ENCODE data around the gene APOBEC3B.
"Not testable (repeated sequence)": the region's sequence is repeated elsewhere in the genome, so short reads cannot be mapped to it uniquely, and the experiment has no call there.

Gene APOBEC3B

DNA sequence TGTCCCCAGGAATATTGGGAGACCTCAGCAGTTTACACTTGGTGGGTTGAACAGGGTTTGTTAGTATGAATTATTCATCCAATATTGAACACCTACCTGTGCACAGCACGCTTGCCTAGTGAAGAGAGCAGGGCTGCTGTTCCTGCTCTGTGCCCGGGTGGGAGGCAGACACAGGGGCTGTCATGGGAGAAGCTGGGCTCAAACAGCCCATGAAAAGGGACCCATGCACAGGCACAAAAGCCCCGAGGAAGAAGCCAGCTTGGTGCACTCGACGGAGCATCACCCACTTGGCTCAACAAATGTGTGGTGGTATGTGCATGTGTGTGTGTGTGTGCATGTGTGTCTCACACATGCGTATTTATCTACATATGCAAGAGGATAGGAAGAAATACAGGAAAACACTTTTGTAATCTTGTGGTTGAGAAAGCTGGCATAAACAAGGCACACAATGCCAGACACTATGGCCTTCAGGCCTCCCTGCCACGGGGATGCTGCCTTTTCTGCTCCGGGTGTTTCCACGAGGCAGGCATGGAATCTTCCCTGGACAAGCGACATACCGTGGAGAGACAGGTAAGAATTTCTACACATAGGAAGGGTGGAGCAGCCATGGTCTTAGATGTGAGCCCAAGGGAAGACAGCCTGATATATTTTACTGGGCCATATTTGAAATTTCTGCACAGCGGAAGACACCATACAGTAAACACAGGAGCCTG is 29.7 kb upstream of the APOBEC3B start:
- no peak for DNase-seq

DNA sequence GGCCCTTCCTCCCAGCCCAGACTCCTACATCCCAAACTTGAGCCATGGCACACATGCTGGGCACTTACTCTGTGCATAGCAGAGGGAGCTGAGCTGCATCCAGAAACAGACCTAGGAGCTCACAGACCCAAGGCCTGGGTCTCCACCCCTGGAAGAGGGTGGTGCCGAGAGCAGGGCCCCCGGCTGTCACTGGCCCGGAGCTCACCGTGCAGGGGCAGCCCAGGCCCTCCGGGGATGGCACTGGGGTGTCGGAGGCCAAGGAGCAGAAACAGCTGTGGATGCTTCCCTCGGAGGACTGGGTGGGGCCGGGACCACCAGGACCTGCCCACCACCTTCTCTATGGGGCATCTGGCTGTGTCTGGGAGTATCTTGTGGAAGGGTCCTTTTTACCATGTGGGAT is 29.1 kb upstream of the APOBEC3B start:
- no peak for DNase-seq

DNA sequence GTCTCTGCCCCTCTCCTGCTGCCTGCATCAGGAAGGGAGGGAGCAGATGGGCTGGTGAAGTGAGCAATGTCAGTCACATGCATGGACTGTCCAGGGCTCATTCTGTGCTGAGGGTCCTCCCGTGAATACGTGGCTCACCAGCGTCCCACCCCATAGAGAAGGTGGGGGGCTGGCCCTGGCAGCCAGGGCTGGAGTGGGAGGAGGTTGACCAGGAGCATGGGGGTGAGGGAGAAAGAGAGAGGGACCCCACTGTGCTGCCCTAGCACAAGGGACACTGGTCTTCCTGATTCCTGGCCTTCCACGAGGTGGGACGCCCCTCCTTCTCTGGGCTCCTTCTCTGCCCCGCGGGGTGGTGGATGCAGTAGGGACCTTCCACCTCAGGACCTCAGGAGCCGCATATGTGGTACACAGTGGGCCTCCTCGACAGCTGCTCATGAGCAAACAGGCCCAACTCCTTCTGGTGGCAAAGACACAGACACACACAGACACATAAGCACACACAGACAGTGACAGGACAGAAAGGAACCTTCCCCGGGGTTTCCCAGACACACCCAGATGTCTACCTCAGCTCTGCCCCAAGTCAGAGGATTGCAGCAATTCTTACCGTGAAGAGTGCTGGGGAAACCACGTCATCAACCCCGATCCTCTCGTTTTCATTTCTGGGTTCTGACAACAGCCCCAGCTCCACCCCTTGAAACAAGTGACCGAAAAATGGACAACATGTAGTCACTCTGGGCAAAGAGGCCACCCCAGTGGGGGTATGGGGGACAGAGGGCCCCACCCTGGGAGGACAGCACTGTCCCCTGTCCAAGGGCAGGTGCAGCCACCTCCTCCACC is 28.4 kb upstream of the APOBEC3B start:
- no peak for DNase-seq

DNA sequence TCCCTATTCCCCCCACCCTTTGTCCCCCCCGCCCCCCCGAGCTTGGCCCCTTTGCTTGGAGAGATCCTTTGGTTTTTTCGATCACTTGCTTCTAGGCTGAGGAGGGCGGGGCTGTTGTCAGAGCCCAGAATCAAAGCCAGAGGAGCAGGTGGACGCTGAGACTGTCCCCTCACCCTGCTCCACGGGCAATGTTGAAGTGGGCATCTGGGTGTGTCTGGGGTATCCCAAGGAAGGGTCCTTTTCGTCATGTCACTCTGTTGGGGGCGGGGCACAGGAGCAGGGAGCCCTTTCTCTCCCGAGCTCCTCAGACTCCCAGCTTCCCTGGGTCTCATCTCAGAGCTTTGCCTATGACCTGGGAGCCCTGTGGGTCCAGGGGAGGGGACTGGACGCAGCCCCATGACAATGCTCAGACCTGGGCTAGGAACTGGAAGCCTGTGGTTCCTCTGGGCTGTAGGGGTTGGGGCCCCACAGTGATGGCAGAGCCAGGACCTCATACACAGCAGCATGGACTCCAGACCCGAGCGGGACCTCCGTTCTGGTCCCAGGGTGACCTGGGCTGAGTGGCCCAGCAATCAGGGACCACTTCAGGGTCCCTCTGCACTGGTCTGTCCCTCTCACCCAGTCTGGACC is 27.6 kb upstream of the APOBEC3B start:
- DNase-seq, result no peak

DNA sequence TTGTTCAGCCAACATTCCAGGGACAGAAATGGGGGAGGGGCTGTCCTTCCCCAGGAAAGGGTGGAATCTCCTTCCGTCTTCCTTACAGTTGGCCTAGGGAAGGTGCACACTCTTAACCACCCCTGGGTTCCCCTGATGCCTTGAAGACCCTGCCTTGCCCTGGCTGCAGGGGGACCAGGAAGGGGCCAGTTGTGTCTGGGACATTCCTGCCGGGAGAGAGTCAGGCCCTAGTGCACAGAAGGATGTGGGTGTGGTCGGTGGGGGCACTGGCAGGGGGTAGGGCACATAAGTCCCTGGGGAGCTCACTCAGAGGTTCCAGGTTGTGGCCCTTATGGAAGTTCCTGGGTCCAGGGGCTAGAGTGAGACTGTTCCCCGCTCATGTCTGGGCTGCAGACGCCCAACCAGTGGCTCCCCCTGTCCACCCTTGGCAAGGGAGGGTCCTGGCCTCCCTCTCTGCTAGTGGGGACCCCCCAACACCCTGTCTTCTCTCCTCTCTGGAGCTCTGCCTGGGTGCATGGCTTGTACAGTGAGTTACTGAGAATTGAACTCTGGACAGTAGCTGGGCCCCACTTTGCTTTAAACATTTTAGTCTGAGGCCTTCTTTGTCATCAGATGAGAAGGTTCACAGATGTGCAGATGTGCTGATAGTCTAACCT is 26.8 kb upstream of the APOBEC3B start:
- no peak for DNase-seq

DNA sequence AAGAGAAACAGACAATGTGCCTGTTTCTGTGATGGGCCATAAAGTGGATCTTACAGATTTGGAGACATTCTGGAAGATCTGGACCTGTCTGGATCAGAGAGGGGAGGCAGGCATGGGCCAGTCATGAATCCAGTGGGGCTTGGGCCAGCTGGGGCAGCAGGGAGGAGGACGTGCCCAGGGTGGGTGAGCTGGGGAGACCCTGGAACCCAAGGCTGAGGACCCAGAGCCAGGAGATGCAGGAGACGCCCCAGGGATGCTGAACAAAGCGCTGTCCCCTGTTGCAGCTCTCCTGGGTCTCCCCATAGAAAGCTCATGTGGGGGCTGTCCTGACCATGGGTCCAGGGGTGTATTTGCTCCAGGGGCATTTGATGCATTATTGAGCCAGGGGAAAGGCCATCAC is 26.2 kb upstream of the APOBEC3B start:
- no peak for DNase-seq

DNA sequence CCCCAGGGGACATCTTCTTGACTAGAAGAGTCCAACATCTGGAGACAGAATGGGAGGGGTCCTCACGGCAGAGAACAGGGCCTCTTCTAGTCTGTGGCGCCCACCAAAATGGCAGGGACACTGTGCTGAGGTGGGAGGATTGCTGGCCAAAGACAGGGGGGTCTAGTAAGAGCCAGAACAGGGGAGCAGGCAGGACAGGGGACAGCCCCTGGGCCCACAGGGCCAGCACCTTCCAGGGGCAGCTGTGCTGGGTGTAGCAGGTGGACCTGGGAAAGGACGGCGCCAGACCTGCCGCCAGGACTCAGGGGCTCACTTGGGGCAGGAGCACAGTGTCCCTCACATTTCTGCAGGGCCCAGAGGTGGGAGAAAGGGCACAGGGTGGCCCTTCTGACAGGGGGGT is 25.6 kb upstream of the APOBEC3B start:
- no peak for DNase-seq

DNA sequence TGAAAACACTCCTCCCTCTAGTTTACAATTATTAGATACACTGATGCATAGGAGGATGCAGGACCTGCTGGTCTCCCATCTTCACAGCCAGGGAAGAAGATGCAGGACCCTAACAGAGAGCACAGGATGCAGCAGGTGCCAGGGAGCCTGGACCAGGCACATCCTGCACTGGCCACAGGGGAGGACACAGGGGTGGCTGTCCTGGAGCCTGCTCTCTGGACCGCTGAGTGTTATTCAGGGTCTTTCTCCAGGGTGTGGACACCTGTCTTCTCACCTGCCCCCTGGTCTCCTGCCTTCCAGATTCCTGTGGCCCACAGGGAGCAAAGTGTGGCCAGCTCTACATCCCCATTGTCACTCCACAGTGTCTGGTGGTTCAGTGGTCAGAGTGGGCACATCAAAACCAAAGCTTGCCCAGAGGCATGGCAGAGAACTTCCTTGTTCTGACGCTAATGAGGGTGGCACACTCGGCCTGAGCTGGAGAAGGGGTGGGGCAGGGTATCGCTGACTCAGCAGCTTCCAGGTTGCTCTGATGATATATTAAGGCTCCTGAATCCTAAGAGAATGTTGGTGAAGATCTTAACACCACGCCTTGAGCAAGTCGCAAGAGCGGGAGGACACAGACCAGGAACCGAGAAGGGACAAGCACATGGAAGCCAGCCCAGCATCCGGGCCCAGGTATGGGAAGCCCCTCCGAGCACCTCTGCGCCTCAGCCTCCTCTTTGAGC is 24.9 kb upstream of the APOBEC3B start, which contains the start of gene APOBEC3A:
APOBEC3A (plus strand) TSS at position 564 of the 725 bp plus-strand sequence; CDS start at position 647, 83 bp downstream.
- DNase-seq, result no peak

DNA sequence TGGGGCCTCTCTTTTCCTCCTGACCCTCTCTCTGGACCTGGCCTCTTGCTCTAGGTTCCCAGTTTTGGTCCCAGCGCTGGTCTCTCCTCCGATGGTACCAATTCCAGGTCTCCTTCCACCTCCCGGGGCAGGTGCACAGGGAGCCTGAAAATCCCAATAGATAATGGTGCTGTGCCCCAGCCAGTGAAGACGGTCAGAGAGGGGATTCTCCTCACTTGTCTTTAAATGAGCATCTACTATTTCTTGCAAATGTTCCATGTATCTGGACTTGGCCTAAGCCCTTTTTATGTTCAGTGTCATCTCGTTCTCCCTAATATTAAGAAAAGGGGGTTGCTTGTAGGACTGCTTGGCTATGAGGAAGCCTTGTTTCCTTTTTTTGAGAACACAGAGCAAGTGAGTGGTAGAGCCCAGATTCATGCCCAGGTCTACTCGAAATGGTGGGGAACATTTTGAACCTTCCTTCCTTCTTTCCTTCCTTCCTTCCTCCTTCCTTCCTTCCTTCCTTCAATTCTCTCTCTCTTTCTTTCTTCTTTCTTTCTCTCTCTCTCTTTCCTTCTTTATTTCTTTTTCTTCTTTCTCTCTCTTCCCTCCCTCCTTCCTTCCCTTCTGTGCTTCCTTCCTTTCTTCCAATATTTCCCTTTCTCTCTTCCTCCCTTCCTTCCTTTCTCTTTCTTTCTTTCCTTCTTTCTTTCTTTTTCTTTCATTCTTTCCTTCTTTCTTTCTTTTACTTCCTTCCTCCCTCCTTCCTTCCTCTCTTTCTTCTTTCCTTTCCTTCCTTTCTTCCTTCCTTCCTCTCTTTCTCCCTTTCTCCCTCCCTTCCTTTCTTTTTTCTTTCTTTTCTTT is 24.1 kb upstream of the APOBEC3B start:
- no peak for DNase-seq

DNA sequence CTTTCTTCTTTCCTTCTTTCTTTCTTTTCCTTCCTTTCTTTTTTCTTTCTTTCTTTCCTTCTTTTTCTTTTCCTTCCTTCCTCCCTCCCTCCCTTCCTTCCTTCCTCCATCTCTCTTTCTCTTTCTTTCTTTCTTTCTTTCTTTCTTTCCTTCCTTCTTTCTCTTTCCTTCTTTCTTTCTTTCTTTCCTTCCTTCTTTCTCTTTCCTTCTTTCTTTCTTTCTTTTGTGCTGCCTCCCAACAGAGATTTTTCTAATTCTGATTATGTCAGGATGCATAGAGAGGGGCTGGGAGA is 23.6 kb upstream of the APOBEC3B start:
- not testable (repeated sequence) for DNase-seq

DNA sequence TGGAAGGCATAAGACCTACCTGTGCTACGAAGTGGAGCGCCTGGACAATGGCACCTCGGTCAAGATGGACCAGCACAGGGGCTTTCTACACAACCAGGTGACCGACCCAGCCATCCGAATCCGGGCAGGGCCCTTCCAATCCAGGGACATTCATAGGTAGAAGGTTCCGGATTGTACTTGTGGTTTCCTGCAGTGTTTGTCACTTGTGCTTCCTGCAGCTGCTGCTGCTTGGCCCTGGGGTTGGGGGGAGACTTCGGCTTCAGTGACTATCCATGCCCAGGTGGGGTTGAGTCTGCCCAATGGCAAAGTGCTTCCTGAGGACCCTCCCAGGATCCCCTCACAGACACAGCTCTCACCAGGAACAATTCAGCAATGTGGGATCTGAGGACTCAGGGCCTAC is 22.6 kb upstream of the APOBEC3B start:
- DNase-seq, result no peak

DNA sequence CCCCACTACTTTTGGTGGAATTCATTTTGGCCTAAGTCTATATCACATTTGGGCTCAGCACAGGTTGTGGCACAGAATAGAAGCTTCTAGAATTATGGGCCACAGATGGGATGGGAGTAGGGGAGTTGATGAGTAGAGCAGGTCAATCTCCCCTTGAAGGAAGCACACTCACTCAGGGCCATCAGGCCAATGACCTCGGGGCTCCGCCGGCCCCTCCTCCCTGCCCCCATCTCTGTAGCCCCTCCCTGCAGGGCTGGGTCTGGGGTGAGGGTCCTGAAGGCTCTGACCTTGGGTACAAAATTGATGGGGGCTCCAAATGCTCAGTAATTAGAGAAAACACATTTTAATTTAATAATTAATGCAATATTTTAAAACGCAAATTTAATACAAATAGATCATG is 21.5 kb upstream of the APOBEC3B start:
- DNase-seq, result not testable (repeated sequence)

DNA sequence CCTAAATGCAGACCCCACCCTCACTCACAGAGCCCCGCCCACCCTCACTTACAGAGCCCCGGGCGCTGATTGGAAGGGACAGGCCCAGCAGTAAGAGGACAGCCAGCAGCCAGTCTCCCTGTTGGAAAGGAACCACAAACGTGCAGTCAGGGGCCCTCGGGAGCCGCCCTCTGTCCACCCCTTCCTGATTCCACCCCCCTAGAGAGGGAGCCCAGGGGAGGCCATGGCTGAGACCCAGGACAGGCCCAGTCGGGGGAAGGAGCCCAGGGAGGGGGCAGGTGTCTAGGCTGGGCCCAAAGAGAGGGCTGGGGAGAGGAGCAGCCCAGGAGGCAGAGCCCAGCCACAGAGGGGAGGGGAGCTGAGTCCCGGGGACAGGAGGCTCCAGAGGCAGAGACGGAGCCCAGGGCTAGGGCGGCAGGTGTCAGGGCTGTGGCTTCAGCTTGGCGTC is 18.8 kb upstream of the APOBEC3B start:
- DNase-seq, result not testable (repeated sequence)

DNA sequence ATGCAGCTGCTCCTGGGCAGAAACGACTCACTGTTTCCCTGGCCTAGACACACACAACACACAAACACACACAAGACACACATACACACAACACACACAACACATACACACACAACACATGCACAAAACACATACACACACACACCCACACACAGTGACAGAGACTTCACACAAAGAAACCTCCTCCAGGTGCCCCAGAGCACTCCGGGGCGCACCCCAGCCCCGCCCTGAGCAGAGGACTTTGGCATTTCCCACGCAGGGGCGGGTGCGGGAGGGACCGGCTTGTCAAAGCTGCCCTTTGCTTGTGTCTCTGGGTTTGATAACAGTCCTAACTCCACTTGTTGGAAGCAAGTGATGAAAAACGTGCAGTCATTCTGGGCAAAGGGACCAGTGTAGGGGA is 18.3 kb upstream of the APOBEC3B start:
- DNase-seq, result no peak

DNA sequence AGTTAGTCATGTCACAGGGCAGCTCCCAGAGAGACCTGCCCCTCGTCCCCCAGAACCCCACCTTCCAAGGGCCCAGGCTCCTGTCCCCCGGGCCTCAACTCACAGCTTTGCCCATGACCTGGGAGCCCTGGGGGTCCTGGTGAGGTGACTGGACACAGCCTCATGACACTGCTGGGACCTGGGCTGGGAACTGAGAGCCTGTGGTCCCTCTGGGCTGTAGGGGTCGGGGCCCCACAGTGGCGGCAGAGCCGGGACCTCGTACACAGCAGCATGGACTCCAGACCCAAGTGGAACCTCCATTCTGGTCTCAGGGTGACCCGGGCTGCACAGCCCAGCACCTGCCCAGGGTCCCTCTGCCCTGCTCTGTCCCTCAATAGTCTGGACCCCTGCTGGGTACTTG is 17.8 kb upstream of the APOBEC3B start:
- DNase-seq, result no peak

DNA sequence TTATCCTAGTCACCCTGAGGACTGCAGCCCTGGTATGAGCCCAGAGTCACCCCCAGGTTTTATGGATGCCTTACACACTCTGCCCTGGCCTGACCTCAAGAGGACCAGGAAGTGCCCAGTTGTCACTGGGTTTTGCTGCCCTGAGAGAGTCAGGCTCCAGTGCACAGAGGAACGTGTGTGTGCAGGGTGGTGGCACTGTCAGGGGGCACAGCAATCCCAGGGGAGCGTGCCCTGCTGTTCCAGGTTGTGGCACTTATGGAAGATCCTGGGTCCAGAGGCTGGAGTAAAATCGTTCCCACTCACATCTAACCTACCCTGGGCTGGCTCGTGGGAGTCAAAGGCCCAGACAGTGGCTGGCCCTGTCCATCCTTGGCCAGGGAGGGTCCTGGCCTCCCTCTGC is 17.2 kb upstream of the APOBEC3B start:
- DNase-seq, result no peak

DNA sequence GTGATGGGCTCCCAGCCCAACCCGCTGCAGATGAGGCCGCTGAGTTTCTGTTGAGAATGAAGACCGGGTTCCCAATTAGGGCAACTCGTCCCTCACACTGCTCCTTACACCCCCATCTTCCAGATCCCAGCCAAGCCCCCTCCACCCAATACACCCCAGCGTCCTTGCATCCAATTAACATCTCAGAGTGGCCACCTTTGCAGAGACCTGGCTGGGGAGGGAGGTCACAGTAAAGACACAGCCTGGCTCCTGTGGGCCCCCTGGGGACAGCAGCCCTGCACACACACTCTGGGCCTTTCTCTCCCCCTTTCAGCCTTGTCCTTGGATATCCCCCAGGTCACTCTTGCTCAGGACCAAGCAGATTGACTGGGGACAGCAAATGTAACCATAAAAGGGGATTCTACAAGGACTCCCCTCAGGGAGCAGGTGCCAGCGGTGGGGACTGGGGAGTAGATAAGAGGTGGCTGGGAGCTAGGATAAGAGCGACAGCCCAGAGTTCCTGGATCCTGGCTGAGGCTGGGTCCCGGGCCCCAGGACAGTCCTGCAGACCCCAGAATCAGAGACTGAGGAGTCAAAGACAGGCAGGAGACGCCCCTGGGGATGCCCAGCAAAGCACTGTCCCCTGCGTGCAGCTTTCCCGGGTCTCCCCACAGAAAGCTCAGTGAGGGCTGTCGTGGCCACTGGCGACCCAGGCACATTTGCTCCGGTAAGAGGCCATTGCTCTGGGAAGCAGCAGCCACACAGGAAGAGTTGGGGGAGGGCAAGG is 16.4 kb upstream of the APOBEC3B start:
- DNase-seq, result no peak

DNA sequence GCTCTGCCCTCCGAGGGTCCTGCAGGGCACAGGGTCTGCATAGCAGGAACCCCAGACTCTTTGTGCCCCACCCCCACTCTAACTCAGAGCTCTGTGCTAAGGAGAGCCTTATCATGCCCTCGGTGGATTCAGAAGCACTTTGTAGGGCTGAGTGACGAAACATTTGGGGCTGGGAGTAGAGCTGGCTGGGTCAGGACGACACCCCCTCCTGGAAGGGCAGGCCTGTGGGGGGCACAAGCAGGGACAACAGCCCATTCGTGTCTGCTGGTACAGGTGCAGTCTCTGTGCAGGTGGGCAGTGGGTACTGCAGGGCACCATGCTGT is 15.8 kb upstream of the APOBEC3B start:
- DNase-seq, result no peak

DNA sequence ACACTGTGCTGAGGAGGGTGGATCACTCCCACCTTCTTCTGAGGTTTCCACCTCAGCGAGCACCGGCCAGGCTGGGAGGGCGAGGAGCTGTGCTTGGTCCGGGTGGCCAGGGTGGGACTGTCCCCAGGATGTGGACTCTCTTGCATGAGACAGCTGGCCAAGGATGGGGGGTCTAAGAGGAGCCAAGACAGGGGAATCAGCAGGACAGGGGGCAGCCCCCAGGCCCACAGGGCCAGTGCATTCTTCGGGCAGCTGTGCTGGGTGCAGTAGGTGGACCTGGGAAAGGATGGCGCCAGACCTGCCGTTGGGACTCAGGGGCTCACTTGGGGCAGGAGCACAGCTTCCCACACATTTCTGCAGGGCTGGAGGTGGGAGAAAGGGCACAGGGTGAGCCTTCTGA is 15.2 kb upstream of the APOBEC3B start:
- DNase-seq, result no peak

DNA sequence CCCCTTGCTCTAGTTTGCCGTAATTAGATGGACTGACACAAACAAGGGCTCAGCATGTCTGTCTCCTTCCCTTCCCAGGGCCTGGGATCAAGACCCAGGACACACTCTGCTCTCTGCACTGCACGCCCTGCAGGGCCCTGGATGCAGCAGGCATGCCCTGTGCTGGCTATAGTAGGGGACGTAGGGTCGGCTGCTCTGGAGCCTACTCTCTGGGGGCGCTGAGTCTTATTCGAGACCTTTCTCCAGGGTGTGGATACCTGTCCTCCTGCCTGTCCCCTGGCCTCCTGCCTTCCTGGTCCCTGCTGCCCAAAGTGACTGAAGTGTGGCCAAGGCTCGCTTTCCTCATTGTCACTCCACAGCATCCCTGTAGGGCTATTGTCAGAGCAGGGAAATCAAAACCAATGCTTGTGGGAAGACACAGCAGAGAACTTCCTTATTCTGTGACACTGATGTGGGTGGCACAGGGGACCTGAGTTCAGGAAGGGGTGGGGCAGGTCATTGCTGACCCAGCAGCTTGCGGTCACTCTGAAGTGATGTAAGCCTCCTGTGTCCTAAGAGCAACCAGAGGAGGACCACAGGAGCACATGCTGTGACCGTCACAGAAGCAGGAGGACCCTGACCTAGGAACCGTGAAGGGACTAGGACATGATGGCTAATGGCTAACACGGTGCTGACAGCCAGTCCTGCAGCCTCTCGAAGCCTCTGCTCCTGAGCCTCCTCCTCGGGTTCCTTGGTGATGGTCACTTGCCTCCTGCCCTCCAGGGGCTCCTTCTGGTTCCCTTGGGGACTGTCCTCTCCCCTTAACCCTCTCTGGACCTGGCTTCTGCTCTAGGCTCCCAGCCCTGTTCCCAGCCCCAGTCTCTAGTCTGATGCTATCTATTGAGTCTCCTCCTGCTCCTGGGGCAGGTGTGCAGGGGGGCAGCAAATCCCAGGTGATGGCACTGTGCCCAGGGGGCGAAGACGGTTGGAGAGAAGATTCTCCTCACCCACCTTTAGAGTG is 14.4 kb upstream of the APOBEC3B start:
- DNase-seq, result no peak
